Muscle layer of duodenum (tissue), 2 donors: ENCODE data around the gene C3orf20.

Experiments
- H3K27ac ChIP-seq: one replicate; pipeline ENCODE4 v1.7.0; 2013; ENCODE audit warnings: mild to moderate bottlenecking, low read length
- H3K27me3 ChIP-seq: one replicate; pipeline ENCODE4 v1.7.0; 2013; ENCODE audit warnings: low read depth, mild to moderate bottlenecking, control low read depth, low read length
- H3K36me3 ChIP-seq, 2 donors: one replicate each; pipeline ENCODE4 v1.7.0; 2013; ENCODE audit warnings: low read length in 2 of 2, control low read depth in 1 of 2, mild to moderate bottlenecking in 1 of 2; ENCODE audit not compliant: insufficient read depth in 2 of 2, control insufficient read depth in 1 of 2
- H3K4me1 ChIP-seq, 2 donors: one replicate each; pipeline ENCODE4 v1.7.0; 2013; ENCODE audit warnings: low read length in 2 of 2, mild to moderate bottlenecking in 2 of 2, control low read depth in 1 of 2, moderate library complexity in 1 of 2; ENCODE audit not compliant: insufficient read depth in 2 of 2, control insufficient read depth in 1 of 2
- H3K4me3 ChIP-seq, 2 donors: one replicate each; pipeline ENCODE4 v1.7.0; 2013; ENCODE audit warnings: low read length in 2 of 2, low read depth in 1 of 2, mild to moderate bottlenecking in 1 of 2
- H3K9me3 ChIP-seq, 2 donors: one replicate each; pipeline ENCODE4 v1.7.0; 2013; ENCODE audit warnings: low read length in 2 of 2, control low read depth in 1 of 2, mild to moderate bottlenecking in 1 of 2; ENCODE audit not compliant: control insufficient read depth in 1 of 2
- donor health status: healthy.

Gene C3orf20

GRCh38 chr3:14680716-14681115 lies 5.8 kb downstream of the C3orf20 start:
- H3K4me3 ChIP-seq = no peak overlapping the region
- peaks cover 0 to 4% of the 10 kb centered on the region in 2 donors for H3K9me3 ChIP-seq
- no peaks in the 10 kb centered on the region for H3K36me3 ChIP-seq
- no peaks in the 10 kb centered on the region for H3K27me3 ChIP-seq
- no peak overlapping the region for H3K27ac ChIP-seq
- no peaks in the 10 kb centered on the region for H3K4me1 ChIP-seq

- H3K36me3 ChIP-seq = no peaks in the 10 kb centered on the region
- H3K9me3 ChIP-seq = peaks cover 0 to 4% of the 10 kb centered on the region in 2 donors
- no peak overlapping the region for H3K4me3 ChIP-seq
- no peaks in the 10 kb centered on the region for H3K27me3 ChIP-seq
- H3K27ac ChIP-seq = no peak overlapping the region
- H3K4me1 ChIP-seq = no peaks in the 10 kb centered on the region
Measured at GRCh38 chr3:14684447-14684846, 9.5 kb downstream of the C3orf20 start.

DNA sequence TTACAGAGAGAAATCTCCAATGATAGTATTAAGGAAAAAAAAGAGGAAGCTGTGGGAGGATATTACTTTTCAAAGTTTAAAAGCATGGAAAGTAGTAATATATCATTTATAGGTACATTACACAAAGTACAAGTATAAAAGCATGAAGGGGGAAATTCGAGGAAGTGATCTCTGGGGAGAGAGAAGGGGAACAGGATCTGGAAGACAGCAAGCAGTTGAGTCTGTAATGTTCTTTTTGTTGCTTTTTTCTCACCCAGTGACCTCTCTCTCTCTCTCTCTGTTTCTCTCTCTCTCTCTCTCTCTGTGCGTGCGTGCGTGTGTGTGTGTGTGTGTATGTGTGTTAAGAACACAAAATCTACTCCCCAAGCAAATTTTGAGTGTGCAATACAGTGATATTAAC lies 10.2 kb downstream of the C3orf20 start:
- no peaks in the 10 kb centered on the region for H3K27me3 ChIP-seq

GRCh38 chr3:14687360-14687759 lies 12.4 kb downstream of the C3orf20 start:
- H3K4me3 ChIP-seq = no peak overlapping the region
- H3K36me3 ChIP-seq = no peaks in the 10 kb centered on the region
- H3K27ac ChIP-seq = no peak overlapping the region
- no peaks in the 10 kb centered on the region for H3K4me1 ChIP-seq
- H3K9me3 ChIP-seq = no peaks in the 10 kb centered on the region
- no peaks in the 10 kb centered on the region for H3K27me3 ChIP-seq

More for the DNA sequence above, 10.2 kb downstream of the C3orf20 start:
- H3K4me1 ChIP-seq = no peaks in the 10 kb centered on the region
- no peak overlapping the region for H3K27ac ChIP-seq
- H3K4me3 ChIP-seq = no peak overlapping the region
- H3K36me3 ChIP-seq = no peaks in the 10 kb centered on the region
- H3K9me3 ChIP-seq = peaks cover 0 to 4% of the 10 kb centered on the region in 2 donors

- no peaks in the 10 kb centered on the region for H3K27me3 ChIP-seq
- no peak overlapping the region for H3K27ac ChIP-seq
- no peak overlapping the region for H3K4me3 ChIP-seq
- H3K36me3 ChIP-seq = no peaks in the 10 kb centered on the region
- no peaks in the 10 kb centered on the region for H3K9me3 ChIP-seq
- no peaks in the 10 kb centered on the region for H3K4me1 ChIP-seq
Measured at GRCh38 chr3:14688525-14688924, 13.6 kb downstream of the C3orf20 start.

DNA sequence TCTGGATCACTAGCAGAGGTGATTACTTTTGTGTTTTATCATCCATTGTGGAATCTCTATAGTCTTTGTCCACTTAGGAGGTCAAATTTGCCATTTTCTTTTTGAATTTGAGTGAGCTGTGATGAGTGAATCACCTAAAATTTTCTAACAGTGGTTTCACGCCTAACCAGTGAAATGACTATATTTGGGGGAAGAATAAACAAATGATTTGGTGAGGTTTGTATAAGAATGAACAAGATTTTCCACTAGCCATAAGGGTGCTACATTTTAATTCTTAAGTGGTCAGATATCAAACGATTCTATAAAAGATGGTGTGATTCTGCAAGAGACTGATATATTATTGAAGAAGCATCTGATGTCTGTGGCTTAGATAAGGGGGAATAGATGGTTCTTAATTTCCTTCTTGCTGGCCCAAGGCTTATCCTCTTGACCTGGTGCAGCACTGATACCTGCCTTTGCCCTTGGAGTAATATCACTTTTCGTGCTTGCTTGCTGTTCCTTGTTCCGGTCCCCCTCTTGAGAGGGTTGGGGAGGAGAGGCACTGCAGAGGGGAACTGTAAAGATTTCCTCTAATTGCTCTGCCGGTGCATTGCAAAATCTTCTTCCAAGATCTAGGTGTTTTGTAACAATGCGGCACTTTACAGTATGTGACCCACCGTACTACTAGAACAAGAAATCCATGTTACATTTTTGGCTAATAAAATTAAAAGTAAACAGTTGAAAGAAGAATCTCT lies 14.5 kb downstream of the C3orf20 start:
- Histone ChIP-seq H3K4me1 (no peaks in the 10 kb centered on the region), H3K27ac (no peak overlapping the region), H3K9me3 (no peaks in the 10 kb centered on the region)

GRCh38 chr3:14691239-14691638 lies 16.3 kb downstream of the C3orf20 start:
- Histone ChIP-seq H3K4me3 (no peak overlapping the region), H3K27ac (no peak overlapping the region), H3K9me3 (no peaks in the 10 kb centered on the region), H3K27me3 (no peaks in the 10 kb centered on the region), H3K36me3 (no peaks in the 10 kb centered on the region), H3K4me1 (no peaks in the 10 kb centered on the region)

More for the DNA sequence above, 14.5 kb downstream of the C3orf20 start:
- Histone ChIP-seq H3K4me3 (no peak overlapping the region), H3K27me3 (no peaks in the 10 kb centered on the region), H3K36me3 (no peaks in the 10 kb centered on the region)

- no peaks in the 10 kb centered on the region for H3K27me3 ChIP-seq
- no peaks in the 10 kb centered on the region for H3K9me3 ChIP-seq
- H3K27ac ChIP-seq = no peak overlapping the region
- H3K4me3 ChIP-seq = no peak overlapping the region
- H3K36me3 ChIP-seq = no peaks in the 10 kb centered on the region
- no peaks in the 10 kb centered on the region for H3K4me1 ChIP-seq
Measured at GRCh38 chr3:14691719-14692118, 16.8 kb downstream of the C3orf20 start.

GRCh38 chr3:14698601-14699244 lies 23.8 kb downstream of the C3orf20 start:
- Histone ChIP-seq H3K9me3 (no peaks in the 10 kb centered on the region), H3K4me1 (no peaks in the 10 kb centered on the region), H3K36me3 (no peaks in the 10 kb centered on the region), H3K27ac (no peak overlapping the region), H3K27me3 (no peaks in the 10 kb centered on the region), H3K4me3 (no peak overlapping the region)

DNA sequence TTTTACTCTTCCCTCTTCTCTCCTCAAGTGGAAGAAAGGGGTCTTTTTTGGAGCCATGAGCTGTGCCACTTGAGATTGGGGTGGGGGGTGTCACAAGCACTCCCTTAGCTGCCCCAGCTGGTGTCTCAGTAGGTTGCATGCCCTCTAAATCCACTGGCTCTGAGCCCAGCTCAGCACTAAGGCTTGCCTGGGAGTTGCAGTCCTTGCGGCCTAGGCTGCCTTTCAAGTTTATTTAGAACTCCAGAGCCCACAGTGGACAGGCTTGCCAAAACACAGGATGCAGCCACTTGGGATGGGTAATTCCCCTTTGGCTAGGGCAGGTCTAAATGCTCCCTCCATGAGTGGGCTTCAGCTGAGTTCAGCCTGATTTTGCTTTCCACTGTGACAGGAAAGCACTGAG lies 24.7 kb downstream of the C3orf20 start:
- Histone ChIP-seq H3K9me3 (no peaks in the 10 kb centered on the region), H3K36me3 (no peaks in the 10 kb centered on the region), H3K27me3 (no peaks in the 10 kb centered on the region), H3K4me3 (no peak overlapping the region), H3K4me1 (no peaks in the 10 kb centered on the region), H3K27ac (no peak overlapping the region)

DNA sequence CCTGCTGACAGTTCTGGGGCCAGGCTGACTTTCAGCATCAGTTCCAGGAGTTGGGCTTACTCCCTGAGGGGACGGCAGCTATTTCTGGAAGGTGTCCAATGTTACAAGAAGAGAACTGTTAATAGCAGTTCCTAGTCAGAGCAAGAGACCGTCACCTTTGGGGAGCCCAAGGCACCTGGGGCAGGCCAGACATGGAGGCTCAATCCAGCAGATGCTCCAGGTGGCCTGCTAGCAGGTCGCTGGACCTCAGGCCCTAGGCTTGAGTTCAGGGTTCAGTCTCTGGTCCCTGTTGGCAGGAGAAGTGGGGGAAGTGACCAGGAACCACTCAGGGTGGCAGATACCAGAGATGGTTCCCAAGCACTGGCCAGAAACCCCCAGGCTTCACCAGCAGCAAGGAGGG lies 25.9 kb downstream of the C3orf20 start:
- Histone ChIP-seq H3K27ac (no peak overlapping the region), H3K36me3 (no peaks in the 10 kb centered on the region), H3K27me3 (no peaks in the 10 kb centered on the region), H3K4me1 (no peaks in the 10 kb centered on the region), H3K4me3 (no peak overlapping the region), H3K9me3 (no peaks in the 10 kb centered on the region)

DNA sequence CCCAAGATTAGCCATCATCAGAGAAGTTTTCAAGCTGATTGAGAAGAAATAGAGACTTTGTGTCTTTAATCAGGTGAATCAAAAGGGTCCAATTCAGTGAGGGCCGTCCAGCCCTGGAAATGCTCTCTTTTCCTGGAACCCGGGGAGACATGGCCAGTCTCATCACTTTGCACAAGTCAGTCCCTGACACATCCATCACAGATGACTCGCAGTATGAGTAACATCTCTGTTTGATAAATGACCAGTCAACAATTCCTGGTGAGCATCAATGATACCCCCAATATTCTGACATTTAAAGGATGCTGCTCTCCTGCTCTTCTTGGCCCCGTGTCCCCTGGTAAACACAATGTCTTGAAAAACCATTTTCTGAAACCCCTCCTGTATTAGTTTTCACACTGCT lies 26.7 kb downstream of the C3orf20 start:
- no peaks in the 10 kb centered on the region for H3K9me3 ChIP-seq
- no peaks in the 10 kb centered on the region for H3K36me3 ChIP-seq

More for the DNA sequence above, 26.7 kb downstream of the C3orf20 start:
- no peak overlapping the region for H3K4me3 ChIP-seq
- no peaks in the 10 kb centered on the region for H3K27me3 ChIP-seq
- no peaks in the 10 kb centered on the region for H3K4me1 ChIP-seq
- no peak overlapping the region for H3K27ac ChIP-seq
